ENCODE measurements around the gene RPH3AL. TPM values are rescaled to one million over a fixed set of nuclear protein-coding genes. Genes with fewer than 3 reads are reported as not detected.

The RPH3AL gene
- total RNA-seq, 6 donors from 2014 or later, result 33.6 to 93.2 (median 54.3) TPM

DNA sequence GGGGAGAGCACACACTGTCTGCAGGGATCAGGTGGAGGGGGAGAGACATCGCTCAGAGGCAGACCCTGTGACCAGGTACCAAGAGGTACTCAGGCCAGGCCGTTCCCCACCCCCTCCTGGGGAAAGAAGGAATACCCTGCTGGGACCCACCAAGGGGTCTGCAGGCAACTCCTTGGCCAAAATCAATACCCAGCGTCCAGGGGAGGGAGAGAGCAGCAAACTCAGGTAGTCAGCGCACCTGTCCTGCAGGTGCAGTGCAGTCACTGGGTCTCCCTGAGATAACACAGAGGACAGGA lies 113.7 kb downstream of the RPH3AL start:
- Histone ChIP-seq H3K27ac (no peak overlapping the region), H3K4me3 (no peak overlapping the region), H3K4me1 (peaks cover 0 to 3% (median 0%) of the 10 kb centered on the region in 4 donors), H3K36me3 (peaks cover 0 to 4% (median 0%) of the 10 kb centered on the region in 4 donors), H3K9me3 (no peaks in the 10 kb centered on the region), H3K27me3 (no peaks in the 10 kb centered on the region)
- DNase-seq, result no peak
- ATAC-seq (ENCODE audit: low FRiP score in 2 of 2), result peak in 1 of 2 donors; percentile 57
- TF ChIP-seq POLR2AphosphoS5 (IDR thresholded peaks at IDR 0.05), result no peak
- no peak for TF ChIP-seq POLR2A (IDR thresholded peaks at IDR 0.05)
- TF ChIP-seq EP300 (IDR thresholded peaks at IDR 0.05), result no peak
- TF ChIP-seq, protein P1, sequence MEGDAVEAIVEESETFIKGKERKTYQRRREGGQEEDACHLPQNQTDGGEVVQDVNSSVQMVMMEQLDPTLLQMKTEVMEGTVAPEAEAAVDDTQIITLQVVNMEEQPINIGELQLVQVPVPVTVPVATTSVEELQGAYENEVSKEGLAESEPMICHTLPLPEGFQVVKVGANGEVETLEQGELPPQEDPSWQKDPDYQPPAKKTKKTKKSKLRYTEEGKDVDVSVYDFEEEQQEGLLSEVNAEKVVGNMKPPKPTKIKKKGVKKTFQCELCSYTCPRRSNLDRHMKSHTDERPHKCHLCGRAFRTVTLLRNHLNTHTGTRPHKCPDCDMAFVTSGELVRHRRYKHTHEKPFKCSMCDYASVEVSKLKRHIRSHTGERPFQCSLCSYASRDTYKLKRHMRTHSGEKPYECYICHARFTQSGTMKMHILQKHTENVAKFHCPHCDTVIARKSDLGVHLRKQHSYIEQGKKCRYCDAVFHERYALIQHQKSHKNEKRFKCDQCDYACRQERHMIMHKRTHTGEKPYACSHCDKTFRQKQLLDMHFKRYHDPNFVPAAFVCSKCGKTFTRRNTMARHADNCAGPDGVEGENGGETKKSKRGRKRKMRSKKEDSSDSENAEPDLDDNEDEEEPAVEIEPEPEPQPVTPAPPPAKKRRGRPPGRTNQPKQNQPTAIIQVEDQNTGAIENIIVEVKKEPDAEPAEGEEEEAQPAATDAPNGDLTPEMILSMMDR (IDR thresholded peaks at IDR 0.05), result no peak
- 79 to 82% methylated on average over 3 to 4 of the region's 4 CpGs for WGBS, 2 donors

DNA sequence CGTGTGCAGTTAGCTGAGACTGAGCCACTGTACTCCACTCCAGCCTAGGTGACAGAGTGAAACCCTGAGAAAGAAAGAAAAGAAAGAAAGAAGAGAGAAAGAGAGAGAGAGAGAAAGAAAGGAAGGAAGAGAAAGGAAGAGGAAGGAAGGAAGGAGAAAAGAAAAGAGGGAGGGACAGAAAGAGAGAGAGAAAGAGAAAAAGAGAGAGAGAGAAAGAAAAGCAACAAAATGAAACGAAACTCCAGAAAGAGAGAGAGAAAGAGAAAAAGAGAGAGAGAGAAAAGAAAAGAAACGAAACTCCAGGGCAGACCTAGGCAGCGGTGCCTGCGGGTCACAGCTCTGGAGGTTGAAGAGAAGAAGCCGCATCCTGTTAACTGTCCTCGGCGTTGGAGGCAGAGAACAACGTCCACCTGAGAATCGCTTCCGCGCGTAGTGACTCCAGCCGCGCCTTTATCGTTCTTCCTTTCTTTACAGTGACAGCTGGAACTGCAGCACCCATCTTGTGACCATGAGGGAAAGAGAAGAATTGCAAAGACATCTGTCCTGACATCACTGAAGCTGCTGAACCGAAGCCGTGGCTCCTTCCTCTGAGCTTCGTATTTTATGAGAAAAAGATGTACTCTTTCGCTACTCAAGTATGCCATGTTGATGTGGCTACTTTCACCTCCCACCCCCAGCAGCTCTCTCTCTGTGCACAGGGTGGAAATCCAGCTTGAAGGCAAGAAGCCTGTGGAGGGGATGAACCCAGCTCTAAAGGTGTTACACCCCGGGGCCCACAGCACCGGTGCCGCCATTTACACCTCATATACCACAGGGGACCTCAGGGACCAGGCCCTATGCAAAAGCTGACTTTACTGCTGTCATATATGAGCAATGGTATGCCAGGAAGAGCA lies 114.3 kb downstream of the RPH3AL start:
- no peak for TF ChIP-seq POLR2A (IDR thresholded peaks at IDR 0.05)
- TF ChIP-seq, protein P1 (IDR thresholded peaks at IDR 0.05), result no peak
- TF ChIP-seq POLR2AphosphoS5 (IDR thresholded peaks at IDR 0.05), result no peak
- no peak for TF ChIP-seq EP300 (IDR thresholded peaks at IDR 0.05)
- DNase-seq (no peak), ATAC-seq (ENCODE audit: low FRiP score in 2 of 2) (no peak)
- H3K36me3 ChIP-seq, result peaks cover 0 to 4% (median 0%) of the 10 kb centered on the region in 4 donors
- WGBS, 2 donors, result 89 to 92% methylated on average over 20 to 23 of the region's 23 CpGs
- H3K27ac ChIP-seq, result no peak overlapping the region
- H3K4me1 ChIP-seq, result peaks cover 2 to 7% (median 3%) of the 10 kb centered on the region in 4 donors
- no peaks in the 10 kb centered on the region for H3K27me3 ChIP-seq
- no peaks in the 10 kb centered on the region for H3K9me3 ChIP-seq
- no peak overlapping the region for H3K4me3 ChIP-seq

DNA sequence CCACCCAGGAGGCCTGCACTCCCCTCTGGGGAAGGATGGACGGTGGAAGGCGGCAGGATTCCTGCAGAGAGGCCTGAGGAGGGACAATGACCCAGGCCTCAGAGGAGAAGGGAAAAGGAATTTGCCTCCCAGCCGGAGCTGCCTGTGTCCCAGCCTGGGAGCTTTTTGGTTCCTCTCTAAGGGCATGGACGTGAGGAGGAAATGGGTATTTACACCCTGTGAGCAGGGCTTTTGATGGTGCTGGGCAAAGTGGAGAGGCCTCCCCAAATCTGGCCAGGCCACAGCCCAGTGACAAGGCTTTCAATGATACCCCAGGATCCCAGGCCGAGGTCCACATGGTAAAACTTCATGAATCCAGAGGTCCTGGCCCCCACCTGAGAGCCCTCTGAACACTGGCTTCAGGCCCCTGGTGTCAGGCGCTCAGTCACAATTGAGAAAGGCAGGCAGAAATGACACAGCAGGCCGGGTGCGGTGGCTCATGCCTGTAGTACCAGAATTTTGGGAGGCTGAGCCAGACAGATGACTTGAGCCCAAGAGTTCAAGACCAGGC lies 115.1 kb downstream of the RPH3AL start:
- Histone ChIP-seq H3K27me3 (no peaks in the 10 kb centered on the region), H3K4me1 (peaks cover 4 to 13% (median 9%) of the 10 kb centered on the region in 4 donors), H3K9me3 (no peaks in the 10 kb centered on the region), H3K4me3 (no peak overlapping the region), H3K27ac (no peak overlapping the region), H3K36me3 (peaks cover 0 to 4% (median 0%) of the 10 kb centered on the region in 4 donors)
- ATAC-seq (ENCODE audit: low FRiP score in 2 of 2), result no peak
- no peak for DNase-seq
- 78 to 84% methylated on average over 8 of the region's 8 CpGs for WGBS, 2 donors
- TF ChIP-seq POLR2A (IDR thresholded peaks at IDR 0.05) (no peak), EP300 (IDR thresholded peaks at IDR 0.05) (no peak), POLR2AphosphoS5 (IDR thresholded peaks at IDR 0.05) (no peak)
- TF ChIP-seq, protein P1 (IDR thresholded peaks at IDR 0.05), result no peak

DNA sequence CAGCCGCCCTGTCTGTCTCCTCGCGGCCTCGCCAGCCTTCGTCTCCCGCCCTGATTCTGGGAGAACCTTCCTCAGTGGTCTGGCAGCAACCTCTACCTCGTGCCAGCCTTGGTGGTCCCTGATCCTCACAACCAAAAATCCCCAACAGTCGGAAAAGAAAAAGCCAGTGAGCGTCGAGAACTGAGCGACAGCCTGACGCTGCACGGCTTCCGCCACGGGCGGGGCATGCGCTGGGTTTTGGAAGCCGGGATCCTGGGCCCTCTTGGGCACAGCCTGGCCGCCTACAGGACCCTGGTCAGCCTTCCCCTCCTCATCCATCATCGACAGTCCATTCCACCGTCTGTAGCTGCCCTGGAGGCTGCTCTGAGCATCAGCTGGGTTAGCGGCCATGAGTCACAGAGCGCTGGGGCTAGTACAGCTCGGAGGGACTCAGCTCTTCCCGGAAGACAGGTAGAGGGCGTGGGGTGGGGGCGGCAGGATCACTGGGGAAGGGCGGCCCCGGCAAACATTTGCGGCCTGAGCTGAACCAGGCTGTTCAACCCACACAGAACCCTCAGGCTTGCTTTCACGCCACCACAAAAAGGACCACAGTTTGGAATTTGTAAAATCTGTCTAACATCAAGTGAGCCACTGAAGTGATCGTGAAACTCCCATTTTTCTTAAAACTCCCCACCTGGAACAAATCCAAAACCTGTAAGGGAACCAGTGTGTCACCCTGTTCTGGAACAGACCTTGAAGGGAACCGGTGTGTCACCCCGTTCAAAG lies 115.8 kb downstream of the RPH3AL start:
- no peak overlapping the region for H3K4me3 ChIP-seq
- H3K4me1 ChIP-seq, result peaks cover 4 to 13% (median 9%) of the 10 kb centered on the region in 4 donors
- no peak overlapping the region for H3K27ac ChIP-seq
- peaks cover 0 to 4% (median 0%) of the 10 kb centered on the region in 4 donors for H3K36me3 ChIP-seq
- DNase-seq (no peak), ATAC-seq (ENCODE audit: low FRiP score in 2 of 2) (no peak)
- H3K9me3 ChIP-seq, result no peaks in the 10 kb centered on the region
- 89 to 94% methylated on average over 33 of the region's 34 CpGs for WGBS, 2 donors
- TF ChIP-seq, protein P1 (IDR thresholded peaks at IDR 0.05), result no peak
- no peaks in the 10 kb centered on the region for H3K27me3 ChIP-seq
